ENCODE data around the gene ETNK1.
"Not testable (repeated sequence)": the region's sequence is repeated elsewhere in the genome, so short reads cannot be mapped to it uniquely, and the experiment has no call there.

Gene ETNK1

GRCh38 chr12:22624870-22625761 is at the start of gene ETNK1:
Gene ETNK1 (plus strand): TSS chr12:22625171. CDS start chr12:22625431, 260 bp downstream.
- peak; percentile 96 for DNase-seq

- no peak for DNase-seq
Measured at GRCh38 chr12:22576065-22576464, 48.9 kb upstream of the ETNK1 start.

DNA sequence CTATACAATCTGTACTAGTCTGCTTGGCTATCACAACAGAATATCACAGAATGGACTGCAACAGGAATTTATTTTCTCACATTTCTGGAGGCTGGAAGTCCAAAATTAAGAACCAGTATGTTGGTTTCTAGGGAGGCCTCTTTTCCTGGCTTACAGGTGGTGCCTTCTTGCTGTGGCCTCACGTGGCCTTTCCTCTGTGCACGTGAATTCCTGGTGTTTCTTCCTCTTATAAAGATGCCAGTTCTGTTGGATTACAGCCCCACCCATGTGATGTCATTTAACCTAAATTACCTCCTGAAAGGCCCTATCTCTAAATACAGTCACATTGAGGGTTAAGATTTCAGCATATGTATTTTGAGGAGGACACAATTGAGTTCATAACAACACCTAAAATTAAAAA is 48.5 kb upstream of the ETNK1 start:
- DNase-seq: no peak

DNA sequence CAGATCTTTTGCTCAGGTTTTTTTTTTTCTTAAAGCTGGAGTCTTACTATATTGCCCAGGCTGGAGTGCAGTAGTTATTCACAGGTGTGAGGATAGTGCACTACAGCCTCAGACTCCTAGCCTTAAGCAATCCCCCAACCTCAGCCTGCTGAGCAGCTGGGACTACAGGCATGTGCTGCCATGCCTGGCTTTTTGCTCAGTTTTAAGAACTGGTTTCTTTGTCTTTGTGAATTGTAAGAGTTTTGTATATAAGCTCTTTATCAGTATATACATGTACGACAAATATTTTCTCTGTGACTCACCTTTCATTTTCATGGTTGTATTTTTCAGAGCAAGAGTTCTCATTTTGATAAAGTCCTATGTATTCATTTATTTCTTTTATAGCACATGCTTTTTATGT is 47.3 kb upstream of the ETNK1 start:
- DNase-seq: no peak

DNA sequence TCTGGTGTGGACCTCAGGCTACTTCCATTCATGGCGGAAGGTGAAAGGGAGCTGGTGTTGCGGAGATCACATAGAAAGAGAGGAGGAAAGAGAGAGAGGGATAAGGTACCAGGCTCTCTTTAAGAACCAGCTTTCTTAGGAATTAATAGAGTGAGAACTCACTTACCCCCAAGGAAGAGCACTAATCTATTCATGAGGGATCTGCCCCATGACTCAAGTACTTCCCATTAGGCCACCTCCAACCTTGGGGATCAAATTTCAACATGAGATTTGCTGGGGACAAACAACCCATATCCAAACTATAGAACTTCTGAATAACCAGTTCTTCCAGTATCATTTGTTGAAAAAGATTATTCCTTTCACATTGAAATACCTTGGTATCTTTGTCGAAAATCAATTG is 46.6 kb upstream of the ETNK1 start:
- no peak for DNase-seq

GRCh38 chr12:22588817-22589216 is 36.2 kb upstream of the ETNK1 start:
- no peak for DNase-seq

- DNase-seq: no peak
Measured at GRCh38 chr12:22593864-22594263, 31.1 kb upstream of the ETNK1 start.

DNA sequence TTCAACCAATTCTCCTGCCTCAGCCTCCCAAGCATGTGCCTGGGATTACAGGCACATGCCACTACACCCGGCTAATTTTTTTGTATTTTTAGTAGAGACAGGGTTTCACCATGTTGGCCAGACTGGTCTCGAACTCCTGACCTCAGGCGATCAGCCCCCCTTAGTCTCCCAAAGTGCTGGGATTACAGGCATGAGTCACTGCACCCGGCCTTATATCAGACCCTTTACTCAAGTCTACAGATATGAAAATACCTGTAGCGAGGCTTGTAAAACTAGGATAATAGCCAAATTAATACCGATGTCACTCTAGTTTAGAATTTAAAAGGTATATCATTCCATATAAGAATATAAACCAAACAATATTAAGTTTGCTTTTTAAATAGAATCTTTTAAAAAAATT is 27.4 kb upstream of the ETNK1 start:
- not testable (repeated sequence) for DNase-seq

- no peak for DNase-seq
Measured at GRCh38 chr12:22598141-22598762, 26.7 kb upstream of the ETNK1 start.

GRCh38 chr12:22598763-22599161 is 26.2 kb upstream of the ETNK1 start:
- no peak for DNase-seq

- no peak for DNase-seq
Measured at GRCh38 chr12:22600181-22600580, 24.8 kb upstream of the ETNK1 start.

DNA sequence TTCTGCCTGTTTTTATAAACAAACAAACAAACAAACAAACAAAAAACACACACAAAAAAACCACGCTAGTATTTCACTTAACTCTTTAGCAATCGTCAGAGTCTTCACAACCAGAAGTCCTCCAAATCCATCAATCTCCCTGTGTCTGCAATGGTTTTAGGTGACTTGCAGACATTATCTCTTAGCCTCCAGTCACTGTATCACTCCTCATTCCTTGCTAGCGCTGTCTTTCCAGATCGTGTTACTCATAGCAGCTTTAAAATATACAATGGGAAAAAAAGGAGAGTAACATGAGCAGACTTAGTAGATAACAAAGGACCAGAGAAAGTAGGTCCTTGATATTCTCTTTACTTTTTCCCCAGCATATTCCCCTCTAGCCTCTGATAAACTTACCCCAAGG is 15.5 kb upstream of the ETNK1 start:
- no peak for DNase-seq

GRCh38 chr12:22610131-22610530 is 14.8 kb upstream of the ETNK1 start:
- no peak for DNase-seq

- DNase-seq: not testable (repeated sequence)
Measured at GRCh38 chr12:22612822-22613221, 12.1 kb upstream of the ETNK1 start.

- no peak for DNase-seq
Measured at GRCh38 chr12:22615963-22616501, 8.9 kb upstream of the ETNK1 start.

GRCh38 chr12:22617630-22618029 is 7.3 kb upstream of the ETNK1 start:
- no peak for DNase-seq

- DNase-seq: no peak
Measured at GRCh38 chr12:22624548-22624869, 462 bp upstream of the ETNK1 start.

DNA sequence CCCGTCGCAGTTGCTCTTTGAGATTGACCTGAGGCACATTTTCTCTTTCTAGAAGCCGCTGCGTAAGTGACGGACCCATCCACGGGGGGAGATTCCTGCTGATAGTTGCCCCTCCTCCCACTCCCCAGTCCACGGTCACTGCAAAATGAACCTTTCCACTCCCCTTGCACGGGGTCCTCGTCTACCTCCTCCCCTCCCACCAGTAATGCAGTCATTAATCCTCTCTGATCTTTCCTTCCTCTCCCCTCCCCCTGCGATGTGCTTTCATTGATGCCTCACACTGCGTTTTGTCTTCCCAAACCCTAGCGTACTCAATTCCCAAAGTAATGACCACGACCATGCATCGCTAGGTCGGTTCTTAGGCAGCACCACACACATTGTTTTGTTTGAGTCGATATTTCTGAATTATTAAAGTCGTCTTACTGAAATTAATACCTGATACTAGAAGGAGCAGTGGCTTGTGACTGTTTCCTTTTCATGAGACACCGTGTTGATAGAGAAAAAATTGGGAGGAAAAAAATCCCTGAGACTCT is 857 bp downstream of the ETNK1 start:
- peak; percentile 90 for DNase-seq

DNA sequence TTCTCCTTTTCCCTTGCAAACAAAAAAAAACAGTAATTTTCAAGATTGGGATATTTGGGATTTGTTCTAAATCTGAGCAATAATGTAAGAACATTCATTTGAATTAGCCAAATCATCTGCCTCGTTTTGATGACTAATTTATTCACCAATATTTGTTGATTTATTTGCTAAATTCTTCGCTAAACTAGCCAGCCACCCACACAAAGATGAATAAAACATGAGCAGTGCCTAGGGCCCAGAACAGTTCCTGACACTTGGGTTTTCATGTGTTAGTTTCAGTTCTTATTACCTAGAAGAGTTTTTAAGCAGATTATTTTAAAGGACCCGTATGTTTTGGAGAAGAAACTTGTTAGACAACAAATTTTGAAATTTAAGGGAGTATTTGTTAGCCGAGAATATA is 1.4 kb downstream of the ETNK1 start:
- DNase-seq: peak; percentile 54

- DNase-seq: no peak
Measured at GRCh38 chr12:22627371-22627770, 2.4 kb downstream of the ETNK1 start.

- no peak for DNase-seq
Measured at GRCh38 chr12:22628228-22628627, 3.3 kb downstream of the ETNK1 start.

DNA sequence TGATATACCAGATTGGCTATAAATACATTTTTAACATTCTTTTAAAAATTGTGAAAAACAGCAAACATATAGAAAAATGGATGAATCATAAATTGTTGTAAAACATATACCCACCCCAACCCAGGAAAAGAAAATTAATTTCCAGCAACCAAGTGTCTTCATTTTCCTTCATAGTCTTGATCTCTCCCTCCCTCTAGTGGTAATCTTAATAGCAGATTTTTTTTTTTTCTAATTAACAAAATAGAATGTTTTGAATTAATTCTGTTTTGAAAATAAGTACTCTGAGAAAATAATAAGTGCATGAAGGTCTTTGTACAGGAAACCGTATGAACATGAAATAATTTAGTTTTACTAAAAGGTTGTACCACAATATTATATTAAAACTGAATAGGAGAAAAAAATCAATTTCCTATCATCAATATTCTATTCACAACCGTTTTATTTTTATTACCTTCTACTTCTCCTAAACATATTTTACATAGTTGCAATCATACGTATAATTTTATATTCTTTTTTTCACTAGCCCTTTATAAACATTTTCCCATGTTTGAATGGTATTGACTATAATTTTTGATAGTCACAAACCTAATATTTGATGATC is 7.0 kb downstream of the ETNK1 start:
- peak; percentile 26 for DNase-seq

GRCh38 chr12:22634883-22635282 is 9.9 kb downstream of the ETNK1 start:
- no peak for DNase-seq

GRCh38 chr12:22635812-22636211 is 10.8 kb downstream of the ETNK1 start:
- DNase-seq: no peak

Measured in eye (tissue), 1 donor.